COLO668 (cell line): Measurements from ENCODE around the gene UPK3A.
A peak's percentile ranks its signal among the peaks of the same experiment; 100 is the strongest.
"Not testable (repeated sequence)": the region's sequence is repeated elsewhere in the genome, so short reads cannot be mapped to it uniquely, and the experiment has no call there.

Experiments
- DNase-seq: peaks from one replicate; lab custom pipeline; 2025; ENCODE audit not compliant: unreplicated experiment; lab: John Stamatoyannopoulos, UW

The UPK3A gene

GRCh38 chr22:45278125-45278524 is 6.6 kb upstream of the UPK3A start:
- no peak for DNase-seq

- no peak for DNase-seq
Observed at GRCh38 chr22:45280587-45280980, 4.2 kb upstream of the UPK3A start.

GRCh38 chr22:45281010-45281409 is 3.7 kb upstream of the UPK3A start:
- no peak for DNase-seq

- peak; percentile 32 for DNase-seq
Observed at GRCh38 chr22:45285263-45286058, 712 bp downstream of the UPK3A start.

DNA sequence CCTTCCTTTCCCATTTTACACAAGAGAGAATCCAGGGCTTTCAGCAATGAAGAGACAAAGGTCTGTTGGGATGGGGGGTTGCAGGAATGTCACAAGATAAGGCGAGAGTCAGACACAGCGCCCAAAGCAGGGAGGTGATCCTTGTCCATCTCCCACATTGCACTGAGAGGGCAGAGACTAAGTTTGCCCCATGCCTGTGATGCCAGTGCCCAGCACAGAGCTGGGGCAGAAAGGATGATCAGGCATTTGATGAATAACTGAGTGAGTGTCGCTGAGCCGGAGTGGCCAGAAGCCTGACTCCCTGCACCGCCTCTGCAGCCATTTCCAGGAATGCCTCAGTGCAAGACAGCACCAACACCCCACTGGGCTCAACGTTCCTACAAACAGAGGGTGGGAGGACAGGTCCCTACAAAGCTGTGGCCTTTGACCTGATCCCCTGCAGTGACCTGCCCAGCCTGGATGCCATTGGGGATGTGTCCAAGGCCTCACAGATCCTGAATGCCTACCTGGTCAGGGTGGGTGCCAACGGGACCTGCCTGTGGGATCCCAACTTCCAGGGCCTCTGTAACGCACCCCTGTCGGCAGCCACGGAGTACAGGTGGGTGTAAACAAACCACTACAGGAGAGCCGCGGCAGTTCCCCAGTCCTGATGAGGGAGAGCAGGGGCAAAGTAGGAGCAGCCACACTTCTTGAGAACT is 2.3 kb downstream of the UPK3A start:
- DNase-seq: no peak

GRCh38 chr22:45290410-45290936 is 5.7 kb downstream of the UPK3A start:
- DNase-seq: peak; percentile 15

DNA sequence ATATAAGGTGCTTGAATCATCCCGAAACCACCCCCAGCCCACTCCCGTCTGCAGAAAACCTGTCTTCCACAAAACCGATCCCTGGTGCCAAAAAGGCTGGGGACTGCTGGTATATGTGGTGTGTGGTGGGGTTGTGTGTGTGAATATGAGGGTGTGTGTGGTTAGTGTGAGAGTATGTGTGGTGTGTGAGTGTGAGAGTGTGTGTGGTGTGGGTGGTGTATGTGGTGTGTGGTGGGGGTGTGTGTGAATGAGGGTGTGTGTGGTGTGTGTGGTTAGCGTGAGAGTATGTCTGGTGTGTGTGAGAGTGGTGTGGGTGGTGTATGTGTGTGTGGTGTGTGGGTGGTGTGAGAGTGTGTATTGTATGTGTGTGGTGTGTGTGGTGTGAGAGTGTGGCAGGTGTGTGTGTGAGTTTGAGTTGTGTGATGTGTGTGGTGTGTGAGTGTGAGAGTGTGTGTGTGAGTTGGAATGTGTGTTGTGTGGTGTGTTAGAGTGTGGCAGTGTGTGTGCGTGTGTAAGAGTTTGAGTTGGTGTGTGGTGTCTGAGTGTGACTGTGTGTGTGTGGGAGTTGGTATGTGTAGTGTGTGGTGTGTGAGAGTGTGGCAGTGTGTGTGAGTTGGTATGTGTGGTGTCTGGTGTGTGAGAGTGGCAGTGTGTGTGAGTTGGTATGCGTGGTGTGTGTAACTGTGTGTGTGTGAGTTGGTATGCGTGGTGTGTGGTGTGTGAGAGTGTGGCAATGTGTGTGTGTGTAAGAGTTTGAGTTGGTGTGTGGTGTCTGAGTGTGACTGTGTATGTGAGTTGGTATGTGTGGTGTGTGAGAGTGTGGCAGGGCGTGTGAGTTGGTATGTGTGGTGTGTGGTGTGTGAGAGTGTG is 6.5 kb downstream of the UPK3A start:
- no peak for DNase-seq

- no peak for DNase-seq
Observed at GRCh38 chr22:45291931-45292290, 7.2 kb downstream of the UPK3A start.

DNA sequence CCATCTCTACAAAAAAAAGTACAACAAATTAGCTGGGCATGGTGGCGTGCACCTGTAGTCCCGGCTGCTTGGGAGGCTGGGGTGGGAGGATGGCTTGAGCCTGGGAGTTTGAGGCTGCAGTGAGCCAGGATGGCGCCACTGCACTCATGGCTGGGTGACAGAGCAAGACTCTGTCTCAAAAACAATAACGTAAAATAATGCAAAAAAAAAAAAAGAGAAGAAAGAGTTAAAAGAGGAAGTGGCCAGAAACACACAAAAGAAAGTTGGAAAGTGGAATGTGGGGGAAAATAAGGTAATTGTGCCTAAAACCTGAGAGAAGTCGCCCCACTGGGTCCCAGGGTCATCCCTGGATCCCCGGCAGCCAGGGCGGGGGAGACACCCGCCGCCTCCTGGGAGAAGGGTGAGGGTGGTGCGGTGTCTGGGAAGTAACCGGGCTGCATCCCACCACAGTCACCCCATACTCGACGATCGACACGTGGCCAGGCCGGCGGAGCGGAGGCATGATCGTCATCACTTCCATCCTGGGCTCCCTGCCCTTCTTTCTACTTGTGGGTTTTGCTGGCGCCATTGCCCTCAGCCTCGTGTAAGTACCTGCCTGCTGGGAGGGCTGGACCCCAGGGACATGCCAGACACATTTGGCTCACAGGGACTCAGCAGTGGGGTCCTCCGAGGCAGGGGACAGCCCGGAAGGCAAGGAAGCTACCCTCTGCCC is 8.1 kb downstream of the UPK3A start:
- no peak for DNase-seq

DNA sequence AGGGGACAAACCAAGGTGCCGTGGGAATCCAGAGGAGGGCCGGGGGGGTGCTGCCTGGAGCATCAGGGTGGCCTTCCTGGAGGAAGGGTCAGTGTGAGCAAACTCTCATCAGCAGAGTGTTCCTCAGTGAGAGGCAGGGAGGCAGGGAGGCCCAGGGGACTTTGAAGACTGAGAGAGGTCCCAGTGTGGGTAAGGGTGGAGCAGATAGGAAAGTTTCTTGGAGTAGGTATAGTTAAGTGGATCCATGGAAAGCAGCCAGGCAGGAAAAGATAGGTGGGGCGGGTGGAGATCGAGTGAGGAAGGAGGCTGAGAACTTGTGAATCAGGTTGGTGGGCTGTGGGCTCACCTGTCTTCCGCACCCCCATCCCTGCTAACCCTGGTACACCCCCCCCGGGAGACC is 9.3 kb downstream of the UPK3A start:
- no peak for DNase-seq

DNA sequence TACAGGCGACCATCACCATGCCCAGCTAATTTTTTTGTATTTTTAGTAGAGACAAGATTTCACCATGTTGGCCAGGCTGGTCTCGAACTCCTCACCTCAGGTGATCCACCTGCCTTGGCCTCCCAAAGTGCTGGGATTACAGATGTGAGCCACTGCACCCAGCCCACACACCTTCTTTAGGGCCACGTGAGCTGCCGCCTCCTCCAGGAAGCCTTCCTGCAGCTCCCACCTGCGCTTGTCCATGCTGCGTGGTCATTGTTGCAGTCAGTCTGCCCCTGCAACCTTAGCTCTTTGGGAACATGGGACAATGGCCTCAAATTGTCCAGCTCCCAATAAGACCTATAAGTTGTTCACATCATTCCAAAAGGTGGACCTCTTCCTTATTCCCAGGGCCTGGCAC is 10.3 kb downstream of the UPK3A start:
- DNase-seq: not testable (repeated sequence)

- no peak for DNase-seq
Observed at GRCh38 chr22:45295492-45295891, 10.7 kb downstream of the UPK3A start.

DNA sequence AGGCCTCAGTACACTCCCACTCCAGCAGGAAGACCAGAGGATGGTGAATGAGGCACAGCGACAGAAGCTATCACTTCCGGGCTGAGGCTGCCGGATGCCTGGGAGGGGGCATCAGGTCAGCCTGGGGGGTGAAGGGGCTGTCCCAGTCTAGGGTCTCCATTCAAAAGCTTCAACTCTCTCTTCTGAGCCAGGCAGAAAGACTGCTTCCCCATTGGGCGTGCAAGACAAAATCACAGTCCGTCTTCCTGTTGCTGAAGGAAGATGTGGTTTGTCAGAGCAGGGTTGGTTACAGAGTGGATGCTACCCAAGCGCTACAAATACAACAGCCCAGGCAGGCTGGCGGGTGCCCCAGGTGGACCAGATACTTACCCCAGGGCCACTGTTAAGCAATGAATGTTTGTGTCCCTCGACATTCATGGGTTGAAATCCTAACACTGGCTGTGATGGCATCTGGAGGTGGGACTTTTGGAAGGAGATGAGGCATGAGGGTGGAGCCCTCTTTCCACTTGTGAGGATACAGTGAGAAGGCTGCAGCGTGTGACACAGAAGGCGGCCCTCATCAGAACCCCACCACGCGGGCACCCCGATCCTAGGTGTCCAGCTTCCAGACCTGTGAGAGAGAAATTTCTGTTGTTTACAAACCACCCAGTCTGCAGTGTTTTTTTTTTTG is 12.0 kb downstream of the UPK3A start:
- DNase-seq: no peak

- no peak for DNase-seq
Observed at GRCh38 chr22:45298934-45299505, 14.3 kb downstream of the UPK3A start.

DNA sequence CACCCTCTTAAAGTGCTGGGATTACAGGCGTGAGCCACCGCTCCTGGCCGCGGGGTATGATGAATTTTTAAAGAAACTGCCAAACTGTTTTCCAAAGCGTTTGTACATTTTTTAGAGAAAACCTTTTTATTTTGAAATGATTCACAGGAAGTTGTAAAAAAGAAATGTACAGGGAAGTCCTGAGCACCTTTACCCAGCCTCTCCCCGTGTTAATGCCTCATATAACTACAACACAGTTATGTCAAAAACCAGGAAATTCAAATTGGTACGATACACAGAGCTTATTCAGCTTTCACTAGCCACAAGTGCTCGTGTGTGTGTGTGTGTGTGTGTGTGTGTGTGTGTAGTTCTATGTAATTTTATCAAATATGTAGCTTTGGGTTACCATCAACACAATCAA is 18.0 kb downstream of the UPK3A start:
- DNase-seq: no peak

DNA sequence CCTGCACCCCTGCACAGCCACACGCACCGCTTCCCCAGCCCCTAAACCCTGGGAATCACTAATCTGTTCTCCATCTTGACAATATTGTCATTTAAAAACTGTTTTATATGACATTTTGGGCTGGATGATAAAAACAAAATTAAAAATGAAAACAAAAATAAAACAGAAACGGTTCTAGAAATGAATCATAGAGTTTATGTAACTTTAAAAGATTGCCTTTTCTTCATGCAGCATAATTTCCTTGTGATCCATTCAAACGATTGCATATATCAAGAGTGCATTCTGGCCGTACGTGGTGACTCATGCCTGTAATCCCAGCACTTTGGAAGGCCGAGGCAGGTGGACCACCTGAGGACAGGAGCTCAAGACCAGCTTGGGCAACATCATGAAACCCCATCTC is 18.4 kb downstream of the UPK3A start:
- DNase-seq: no peak

- no peak for DNase-seq
Observed at GRCh38 chr22:45304971-45305370, 20.2 kb downstream of the UPK3A start.

DNA sequence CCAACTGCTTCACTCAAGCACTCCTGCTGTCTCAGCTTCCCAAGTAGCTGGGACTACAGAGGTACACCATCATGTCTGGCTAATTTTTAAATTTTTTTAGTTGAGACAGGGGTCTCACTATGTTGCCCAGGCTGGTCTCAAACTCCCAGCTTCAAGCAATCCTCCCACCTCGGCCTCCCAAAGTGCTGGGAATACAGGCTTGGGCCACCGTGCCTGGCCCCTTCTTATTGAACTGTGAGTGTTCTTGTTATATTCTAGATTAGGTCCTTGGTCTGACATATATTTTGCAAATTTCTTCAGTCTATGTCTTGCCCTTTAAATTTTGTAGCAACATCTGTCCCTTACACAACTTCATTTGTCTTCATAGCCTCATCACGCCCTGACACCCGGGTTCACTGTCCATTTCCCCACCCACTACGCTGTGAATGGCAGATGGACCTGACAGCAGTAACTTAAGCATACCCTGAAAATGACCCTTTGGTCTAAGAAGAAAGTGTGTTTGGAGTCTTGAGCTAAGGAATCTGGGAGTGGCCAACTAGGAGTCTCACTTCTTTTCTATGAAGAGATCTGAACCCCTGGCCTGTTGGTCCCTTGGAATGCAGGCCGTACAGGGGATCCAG is 20.8 kb downstream of the UPK3A start:
- no peak for DNase-seq

DNA sequence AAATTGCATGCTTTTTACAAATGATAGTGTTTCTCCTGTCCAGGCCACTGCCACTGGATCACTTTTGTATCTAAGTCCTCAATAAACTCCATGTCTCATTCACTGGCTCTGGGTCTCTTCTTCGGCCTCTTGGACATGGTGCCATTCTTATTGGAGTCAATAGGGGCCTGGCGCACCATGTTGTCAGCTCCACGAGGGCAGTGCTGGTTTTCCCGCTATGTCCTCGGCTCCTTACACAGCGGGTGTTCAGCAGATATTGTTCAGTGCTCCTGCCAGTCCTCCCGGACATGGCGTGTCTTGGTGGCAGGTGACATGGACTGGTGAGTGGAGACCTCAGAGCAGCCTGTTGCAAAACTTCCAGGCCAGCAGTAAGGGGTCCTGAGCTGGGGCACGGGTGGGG is 21.4 kb downstream of the UPK3A start:
- DNase-seq: no peak
